GM18526 (cell line): ENCODE results near the gene AANAT.

Experiments
- POLR2A ChIP-seq: IDR thresholded peaks from 3 replicates; pipeline ENCODE4 v1.6.1; 2011; ENCODE audit not compliant: insufficient read length; ENCODE audit errors: extremely low read depth

The AANAT gene

DNA sequence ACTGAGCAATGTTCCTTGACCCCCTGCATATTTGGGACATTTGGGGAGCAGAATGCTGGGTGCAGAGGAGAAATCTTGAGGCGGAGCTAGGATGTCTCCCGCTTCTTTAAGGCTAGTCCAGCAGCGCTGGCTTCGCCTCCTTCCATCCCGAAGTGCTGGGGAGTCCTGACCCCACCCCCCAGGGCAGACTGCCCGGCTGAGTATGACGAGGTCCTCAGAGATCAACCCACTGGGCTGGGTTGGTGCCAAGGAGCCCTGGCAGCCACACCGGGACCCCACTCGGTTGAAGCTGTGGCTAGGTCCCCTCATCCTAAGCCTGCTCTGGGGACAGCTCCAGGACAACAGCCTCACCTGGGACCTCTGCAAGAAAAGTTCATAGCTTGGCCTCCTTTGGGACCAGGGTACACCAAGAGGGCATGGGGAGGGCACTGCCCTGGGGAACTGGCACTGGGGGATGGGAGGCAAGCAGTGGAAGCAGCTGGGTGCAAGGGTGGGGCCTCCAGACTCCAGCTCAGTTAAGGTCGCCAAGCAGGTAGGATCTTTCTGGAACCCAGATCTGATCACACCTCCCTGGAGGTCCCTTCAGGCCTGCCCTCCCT is 22.8 kb downstream of the AANAT start:
- TF ChIP-seq POLR2A = no peak

DNA sequence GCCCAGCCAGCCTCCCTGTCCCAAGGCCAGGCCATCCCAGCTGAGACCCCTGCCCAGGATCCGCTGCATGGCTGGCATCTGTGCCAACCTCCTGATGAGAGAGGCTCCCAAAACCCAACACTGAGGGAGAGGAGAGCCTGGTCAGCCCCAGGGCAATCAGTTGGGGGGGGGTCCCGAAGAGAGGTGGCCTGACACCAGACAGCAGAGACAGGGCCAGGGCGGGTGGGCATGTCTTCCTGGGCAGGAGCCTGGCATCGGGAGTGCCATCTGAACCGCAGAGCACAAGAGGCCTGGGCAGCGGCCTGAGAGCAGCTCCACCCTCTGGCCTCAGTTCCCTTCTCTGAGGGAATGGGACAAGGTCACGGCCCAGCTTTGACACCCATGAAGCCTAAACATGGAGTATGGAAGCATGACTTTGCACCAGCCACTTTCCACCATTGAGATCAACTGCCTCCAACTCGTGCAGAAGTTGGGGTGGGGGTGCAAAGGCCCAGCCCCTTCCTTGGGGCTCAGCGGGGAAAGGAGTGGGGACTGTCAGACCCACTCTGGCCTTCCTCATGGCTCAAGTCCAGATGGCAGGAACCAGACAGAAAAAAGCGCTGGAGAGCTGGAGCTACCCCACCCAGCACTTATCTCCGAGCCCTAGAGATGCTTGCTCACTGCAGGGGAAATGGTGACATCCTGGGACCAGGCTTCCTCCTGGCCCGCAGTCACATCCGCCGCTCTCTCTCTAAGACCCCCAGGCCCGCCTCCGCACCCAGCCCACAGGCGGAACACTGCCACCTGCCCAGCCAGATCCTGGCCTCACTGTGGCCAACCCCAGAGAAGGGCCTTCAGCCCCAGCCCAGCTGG is 24.1 kb downstream of the AANAT start:
- no peak for TF ChIP-seq POLR2A

DNA sequence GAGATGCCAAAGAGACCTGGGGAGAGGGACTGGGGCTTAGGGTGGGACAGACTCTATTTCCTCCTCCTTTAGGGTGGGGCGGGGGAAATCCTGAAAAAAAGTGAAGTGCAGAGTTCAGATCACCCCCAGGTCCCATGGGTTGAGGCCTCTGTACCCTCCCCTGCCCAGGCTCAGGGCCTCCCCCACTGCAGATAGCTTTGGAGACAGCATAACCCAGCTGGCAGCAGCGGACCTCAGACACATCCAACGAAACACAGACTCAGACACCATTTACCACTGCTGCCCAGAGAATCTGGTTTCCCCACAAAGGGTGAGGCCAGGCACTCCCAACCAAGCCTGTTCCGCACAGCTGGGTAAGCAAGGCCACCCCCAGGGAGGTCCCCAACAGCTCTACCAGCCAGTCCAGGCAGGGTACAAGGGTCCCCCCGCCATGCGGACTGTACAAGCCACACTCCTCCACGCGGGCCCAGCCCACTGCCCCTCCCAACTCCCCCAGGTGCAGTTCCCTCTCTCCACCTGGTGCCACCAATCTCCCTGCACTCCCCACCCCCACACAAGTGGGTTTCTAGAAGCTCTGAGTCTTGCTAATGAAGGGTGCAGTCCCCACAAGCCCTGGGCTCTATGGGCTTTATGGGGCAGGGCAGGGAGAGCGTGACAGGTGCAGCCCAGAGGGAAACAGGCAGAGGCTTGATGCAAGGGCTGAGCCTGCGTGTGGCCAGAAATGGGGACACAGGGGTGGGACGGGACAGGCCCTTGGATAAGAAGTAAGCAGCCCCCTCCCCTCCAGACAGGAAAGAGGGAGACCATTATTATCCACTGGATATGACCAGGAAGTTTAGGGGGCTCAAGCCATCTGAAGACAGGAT is 25.0 kb downstream of the AANAT start:
- TF ChIP-seq POLR2A = peak; percentile 57

DNA sequence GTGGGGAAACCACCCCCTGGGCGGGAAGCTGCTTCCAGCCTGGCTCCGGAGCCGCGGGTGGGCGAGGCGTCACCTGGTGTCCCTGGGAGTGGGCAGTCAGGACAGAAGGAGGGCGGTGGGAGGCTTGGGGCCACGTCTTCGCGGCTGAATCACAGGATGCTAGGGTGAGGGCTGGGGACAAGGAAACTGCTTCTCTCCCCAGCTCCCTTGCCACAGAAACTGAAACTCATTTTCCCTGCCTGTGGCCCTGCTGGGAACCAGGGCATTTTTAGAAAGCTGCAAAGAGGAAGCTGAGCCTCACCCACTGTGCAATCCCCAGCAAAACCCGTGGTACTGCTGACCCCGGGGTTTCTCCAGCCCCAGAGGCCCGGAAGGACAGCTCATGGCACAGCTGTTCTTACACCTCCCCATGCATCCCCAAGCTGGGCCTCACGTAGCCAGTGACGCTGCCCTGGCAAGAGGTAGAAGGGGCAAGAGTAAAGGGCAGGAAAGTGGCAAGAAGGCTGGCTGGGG is 25.6 kb downstream of the AANAT start:
- TF ChIP-seq POLR2A = peak; percentile 12

DNA sequence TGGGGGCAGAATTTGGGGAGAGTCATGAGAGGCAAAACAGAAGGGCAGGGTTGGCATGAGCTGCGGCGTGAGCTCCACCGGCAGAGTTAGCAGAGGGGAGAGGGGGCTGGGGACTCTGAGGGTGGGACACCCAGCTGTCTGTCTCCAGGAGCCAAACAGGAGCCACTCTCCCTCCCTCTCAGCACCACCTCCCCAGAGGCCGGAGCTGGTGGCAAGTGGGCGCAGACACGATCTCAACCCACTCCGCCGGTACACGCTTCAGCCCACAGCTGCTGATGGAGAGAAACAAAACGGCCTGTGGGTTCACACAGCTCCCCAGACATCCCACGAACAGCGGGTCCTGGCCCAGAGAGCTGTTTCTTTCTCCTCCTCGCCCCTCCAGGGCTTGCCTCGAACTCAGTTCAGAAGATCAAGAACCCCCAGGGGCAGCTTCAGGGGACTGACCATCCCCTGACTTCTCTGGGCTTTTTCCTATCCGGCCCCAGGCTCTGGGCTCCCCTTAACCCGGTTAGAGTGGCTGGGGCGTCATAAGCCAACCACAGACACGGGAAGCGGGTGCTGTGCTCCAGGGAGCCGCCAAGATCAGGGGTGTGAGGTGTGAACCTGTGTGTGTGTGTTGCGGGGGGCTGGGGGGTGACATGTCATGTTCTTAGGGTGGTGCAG is 26.2 kb downstream of the AANAT start:
- no peak for TF ChIP-seq POLR2A

DNA sequence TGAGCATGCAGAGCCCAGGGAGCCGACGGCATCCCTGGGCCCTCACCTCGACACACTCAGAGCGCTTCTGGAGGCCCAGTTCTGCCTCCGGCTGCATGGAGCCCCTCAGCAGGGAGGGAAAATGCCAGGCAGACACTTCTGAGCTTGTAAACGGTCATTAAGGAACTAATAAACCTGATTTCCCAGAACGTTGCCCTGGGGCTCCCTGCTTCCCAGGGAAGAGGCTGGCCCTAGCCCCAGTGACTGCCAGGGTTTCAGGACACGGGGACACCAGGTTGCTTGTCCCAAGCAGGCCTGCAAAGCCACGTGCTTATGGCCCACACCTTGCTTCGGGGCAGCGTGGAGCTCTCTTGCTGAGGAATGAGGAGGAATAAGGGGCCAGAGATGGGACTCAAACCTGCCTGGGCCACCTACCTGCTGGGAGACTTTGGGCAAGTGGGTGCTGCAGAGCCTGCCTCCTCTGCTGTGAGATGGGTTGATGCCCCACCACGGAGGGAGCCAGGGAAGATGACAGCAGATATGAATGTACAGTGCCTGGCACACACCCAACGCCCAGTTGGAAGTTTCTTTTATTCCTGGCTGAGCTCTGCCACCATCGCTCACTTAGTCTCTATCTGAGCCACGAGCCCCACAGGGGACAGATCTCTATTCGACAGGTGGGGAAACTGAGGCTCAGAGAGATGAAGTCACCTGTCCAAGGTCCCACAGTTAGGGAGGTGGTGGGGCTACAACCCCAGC is 28.4 kb downstream of the AANAT start:
- no peak for TF ChIP-seq POLR2A

DNA sequence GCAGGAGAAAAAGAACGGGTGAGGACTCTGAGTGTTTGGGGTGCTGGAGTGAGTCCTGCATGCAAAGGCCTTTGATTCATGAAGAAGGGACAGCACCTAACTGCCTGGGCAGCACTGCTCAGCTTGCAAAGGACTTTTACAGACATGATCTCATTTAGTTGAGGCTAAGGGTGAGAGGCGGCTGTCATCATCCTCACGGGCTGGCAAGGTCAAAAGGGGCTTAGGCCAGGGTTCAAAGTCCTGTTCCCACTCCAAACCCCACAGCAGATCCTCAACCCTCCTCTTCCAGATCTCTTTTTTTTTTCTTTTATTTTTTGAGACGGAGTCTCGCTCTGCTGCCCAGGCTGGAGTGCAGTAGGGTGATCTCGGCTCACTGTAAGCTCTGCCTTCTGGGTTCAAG is 29.1 kb downstream of the AANAT start:
- TF ChIP-seq POLR2A = no peak

DNA sequence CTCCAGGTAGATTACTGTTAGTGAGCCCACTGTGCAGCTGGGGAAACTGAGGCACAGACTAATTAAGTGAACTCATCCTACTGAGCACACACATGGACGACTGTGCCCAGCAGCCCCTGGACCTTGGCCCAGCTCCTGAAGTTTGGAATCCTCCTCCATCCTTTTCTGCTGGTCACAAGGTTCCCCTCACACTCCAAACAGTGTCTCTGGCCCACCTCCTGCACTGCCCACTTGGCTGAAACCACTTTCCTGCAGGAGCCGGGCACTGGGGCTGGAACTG is 30.2 kb downstream of the AANAT start:
- TF ChIP-seq POLR2A = no peak

DNA sequence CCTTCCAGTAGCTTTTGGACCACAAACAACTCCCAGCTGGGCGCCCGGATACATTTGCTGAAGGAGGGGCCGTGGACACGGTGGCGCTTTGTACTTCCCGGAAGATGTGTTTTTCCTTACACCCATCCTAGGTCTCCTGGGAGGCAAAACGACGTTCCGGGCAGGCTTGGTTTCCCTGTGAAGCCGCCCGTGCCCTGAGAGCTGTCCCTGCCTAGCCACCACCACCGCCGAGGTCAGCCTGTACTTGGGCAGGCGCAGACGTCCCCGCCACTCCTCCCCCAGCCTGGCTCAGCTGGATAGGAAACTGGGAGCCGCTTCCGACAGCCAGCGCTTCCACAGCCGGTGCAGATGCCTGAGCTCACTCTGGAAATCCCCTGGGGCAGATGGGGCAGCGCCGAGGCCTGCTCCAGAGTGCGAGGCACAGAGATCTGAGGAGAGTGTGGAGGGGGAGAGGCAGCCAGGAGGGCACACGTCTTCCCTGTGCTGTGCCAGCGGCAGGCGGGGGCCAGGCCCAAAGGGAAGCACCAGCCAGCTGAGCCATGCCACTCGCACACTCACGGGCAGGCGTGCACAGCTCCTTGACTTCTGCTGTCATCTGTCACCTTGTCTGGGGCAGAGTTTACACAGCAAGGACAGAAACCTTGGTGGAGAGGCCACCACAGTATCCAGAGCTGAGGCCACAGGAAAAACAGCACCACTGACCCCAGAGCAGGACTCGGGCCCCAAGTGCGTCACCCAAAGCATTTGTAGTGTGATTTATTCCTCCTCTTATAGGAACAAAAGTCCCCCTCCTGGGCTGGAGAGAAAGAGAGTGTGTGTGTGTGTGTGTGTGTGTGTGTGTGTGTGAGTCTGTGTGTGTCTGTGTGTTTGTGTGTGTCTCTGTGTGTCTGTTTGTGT is 30.8 kb downstream of the AANAT start:
- TF ChIP-seq POLR2A = peak; percentile 26

DNA sequence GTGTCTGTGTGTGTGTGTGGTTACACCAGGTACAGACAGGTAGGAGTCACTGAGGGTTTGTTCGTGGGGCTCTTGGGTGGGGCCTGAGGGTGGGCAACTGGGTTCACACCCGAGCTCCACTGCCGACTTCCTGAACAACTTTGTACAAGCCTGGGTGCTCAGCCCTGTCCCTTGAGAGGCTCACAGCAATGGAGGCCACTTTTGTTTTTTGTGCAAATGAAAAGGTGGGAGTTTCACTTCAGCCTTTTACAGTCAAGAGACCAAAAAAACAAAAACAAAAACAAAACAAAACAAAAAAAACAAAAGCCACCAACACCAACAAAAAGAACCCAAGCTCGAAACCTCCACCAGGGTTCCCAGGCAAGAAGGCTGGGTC is 31.5 kb downstream of the AANAT start:
- no peak for TF ChIP-seq POLR2A

DNA sequence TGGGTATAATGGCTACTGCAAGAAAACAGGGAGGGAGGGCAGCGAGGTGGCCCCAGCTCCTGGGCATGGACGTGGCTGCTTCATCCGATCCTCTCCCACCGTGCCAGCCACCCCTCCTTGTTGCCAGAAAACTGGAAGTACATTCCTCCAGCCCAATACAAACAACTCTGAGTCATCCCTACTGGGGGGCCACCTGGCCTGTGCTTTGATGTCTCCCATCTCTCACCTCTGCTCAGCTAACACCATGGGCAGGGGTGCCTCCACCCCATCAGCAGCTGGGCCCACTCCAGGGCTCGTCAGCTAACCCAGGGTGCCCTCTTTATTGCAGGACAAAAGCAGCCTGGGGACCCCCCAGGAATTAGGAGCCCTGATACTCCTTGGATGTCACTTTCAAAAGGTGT is 31.9 kb downstream of the AANAT start:
- TF ChIP-seq POLR2A = no peak

DNA sequence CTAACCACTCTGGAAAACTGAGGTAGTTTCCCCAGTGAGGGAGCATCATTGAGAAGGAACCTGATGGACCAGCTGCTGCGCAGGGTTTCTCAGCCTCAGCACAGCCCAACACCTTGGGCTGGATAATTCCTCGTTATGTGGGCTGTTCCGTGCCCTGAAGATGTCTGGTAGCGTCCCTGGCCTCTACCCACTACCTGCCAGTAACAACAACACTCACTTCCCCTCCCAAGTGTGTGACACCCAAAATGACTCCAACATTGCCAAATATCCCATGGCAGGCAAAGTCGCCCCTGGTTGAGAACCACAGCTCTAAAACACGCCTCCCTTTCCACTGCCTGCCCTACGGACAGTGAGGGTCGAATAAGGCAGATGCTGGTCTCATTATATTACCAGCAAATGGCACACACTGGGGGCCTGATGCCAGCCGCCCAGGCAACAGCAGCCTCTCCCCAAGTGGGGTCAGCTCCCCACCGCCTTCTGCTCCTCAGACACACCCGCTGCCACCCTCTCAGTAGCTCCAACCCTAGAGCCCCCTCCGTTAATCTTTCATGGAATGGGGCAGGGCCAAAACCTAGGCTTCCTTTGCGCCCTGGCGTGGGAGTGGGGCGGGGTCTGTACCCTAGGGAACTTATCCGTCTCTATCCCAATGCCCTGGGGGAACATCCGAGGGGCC is 32.8 kb downstream of the AANAT start:
- TF ChIP-seq POLR2A = peak; percentile 23

DNA sequence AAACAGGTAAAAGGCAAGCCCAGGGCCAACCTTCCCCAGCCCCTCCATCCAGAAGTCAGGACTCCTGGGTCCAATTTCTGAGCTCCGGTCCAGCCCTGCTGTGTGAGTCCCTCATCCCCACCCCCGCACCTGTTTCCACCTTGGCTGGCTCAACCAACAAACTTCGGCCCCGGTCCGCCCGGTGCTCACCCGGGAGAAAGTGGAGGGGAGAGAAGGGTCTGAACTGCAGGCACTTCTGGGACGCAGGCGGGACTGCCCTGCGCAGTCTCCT is 33.3 kb downstream of the AANAT start:
- TF ChIP-seq POLR2A = no peak
